GM12891 (cell line): ENCODE results near the gene PPDPF.

Experiments used
- POLR2A ChIP-seq: IDR thresholded peaks from 2 replicates; pipeline ENCODE4 v1.6.1; 2011; ENCODE audit warnings: low read depth, low read length, control low read depth
- SPI1 ChIP-seq: IDR thresholded peaks from 2 replicates; pipeline ENCODE4 v1.6.1; 2011; ENCODE audit warnings: low read depth, low read length, control low read depth

DNA sequence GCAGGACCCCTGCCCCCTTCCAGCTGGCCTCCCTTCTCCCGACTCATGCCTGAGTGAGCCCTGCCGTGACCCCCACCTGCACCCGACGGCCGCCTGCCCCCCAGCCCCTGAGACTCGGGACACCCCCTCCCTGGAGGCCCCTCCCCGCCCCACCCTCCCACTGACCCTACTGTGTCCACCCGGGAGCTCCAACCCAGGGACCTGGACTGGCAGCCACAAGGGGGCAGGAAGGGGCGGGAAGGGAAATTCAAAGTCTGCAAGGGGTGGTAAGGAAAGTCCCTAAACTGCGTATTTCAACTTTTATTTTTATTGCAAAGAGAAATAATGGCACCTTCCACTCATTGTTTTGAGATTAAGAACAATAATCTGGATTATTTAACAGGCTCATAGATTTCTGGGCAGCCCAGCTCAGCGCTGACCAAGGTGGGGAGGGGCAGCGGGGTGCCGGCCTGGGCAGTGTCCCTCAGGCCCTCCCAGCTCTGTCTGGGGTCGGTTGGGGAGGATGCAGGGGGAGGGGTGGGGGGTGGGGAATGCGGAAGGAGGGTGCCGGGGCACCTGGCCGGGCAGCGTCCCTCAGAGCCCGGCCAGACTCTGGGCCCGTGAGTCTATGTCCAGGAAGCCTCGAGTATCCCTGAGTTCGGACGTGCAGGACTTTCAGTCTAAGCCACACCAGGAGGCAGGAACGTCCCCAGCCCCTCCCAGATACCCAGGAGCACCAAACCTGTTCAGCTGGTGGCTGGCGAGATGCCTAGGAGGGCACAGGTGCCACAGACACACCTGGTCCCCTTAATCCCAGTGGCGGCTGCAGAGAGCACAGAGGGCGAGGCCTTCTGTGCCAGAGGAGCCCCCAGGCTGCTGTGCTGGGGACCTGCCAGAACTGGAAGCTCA is 17.9 kb downstream of the PPDPF start:
- TF ChIP-seq POLR2A (no peak), SPI1 (no peak)
